Kasumi-1 (cell line): ENCODE results near the gene ABCB1.
"Not testable (repeated sequence)": the region's sequence is repeated elsewhere in the genome, so short reads cannot be mapped to it uniquely, and the experiment has no call there.

ENCODE experiments used
- DNase-seq, 2 experiments: peaks; one replicate each; lab custom pipeline; 2025; lab: John Stamatoyannopoulos, UW

ABCB1 gene

DNA sequence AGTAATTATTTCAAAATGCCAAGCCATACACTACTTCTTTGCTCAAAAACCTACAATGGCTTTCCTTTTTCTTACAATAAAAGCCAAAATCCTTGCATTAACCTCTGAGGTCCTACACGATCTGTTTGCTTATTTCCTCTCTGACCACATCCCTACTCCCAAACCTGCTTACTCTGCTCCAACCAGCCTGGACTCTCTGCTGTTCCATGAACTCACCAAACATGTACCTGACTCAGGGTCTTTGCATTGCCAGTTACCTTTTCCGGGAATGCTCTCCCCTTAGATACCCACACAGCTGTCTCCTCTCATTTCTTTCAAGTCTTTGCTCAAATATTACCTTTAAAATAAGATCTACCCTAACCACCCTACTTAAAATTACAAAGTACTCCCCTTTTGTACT, 127.5 kb downstream of the ABCB1 start:
- DNase-seq = no peak

DNA sequence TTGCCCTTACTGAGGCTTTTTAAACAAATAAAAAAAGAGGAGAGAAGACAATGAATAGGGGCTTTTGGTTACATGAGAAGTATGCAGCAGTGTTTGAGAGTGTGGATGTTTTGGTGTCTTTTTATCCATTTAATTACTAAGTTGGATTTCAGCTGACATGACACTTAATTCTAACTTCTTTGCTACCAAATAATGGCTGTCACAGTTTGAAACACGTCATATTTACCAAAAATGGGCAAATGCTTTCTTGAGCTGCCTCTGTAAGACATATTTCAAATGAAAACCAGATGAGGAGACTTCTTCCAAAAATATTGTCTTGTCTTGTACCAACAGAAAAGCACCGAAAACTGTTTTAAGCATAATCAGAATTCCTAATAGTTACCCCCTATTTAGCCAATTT, 129.2 kb downstream of the ABCB1 start:
- DNase-seq = no peak

DNA sequence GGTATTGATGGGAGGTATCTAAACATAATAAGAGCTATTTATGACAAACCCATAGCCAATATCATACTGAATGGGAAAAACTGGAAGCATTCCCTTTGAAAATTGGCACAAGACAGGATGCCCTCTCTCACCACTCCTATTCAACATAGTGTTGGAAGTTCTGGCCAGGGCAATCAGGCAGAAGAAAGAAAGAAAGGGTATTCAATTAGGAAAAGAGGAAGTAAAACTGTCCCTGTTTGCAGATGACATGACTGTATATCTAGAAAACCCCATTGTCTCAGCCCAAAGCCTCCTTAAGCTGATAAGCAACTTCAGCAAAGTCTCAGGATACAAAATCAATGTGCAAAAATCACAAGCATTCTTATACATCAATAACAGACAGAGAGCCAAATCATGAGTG, 131.5 kb downstream of the ABCB1 start:
- not testable (repeated sequence) for DNase-seq

DNA sequence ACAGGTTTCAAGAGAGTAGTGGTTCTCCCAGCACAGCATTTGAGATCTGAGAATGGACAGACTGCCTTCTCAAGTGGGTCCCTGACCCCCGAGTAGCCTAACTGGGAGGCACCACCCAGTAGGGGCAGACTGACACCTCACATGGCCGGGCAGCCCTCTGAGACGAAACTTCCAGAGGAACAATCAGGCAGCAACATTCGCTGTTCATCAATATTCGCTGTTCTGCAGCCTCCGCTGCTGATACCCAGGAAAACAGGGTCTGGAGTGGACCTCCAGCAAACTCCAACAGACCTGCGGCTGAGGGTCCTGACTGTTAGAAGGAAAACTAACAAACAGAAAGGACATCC, 135.2 kb downstream of the ABCB1 start:
- not testable (repeated sequence) for DNase-seq

DNA sequence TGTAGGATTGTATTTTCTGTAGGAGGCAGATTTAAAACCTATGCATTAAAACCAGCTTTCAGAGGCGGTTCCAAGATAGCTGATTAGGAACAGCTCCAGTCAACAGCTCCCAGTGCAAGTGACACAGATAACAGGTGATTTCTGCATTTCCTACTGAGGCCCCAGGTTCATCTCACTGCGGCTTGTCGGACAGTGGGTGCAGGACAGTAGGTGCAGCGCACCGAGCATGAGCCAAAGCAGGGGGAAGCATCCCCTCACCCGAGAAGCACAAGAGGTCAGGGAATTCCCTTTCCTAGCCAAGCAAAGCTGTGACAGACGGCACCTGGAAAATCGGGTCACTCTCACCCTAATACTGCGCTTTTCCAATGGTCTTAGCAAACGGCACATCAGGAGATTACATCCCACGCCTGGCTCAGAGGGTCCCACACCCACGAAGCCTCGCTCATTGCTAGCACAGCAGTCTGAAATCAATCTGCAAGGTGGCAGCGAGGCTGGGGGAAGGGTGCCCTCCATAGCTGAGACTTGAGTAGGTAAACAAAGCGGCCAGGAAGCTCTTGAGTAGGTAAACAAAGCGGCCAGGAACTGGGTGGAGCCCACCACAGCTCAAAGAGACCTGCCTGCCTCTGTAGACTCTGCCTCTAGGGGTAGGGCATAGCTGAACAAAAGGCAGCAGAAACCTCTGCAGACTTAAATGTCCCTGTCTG, 135.7 kb downstream of the ABCB1 start:
- not testable (repeated sequence) for DNase-seq

DNA sequence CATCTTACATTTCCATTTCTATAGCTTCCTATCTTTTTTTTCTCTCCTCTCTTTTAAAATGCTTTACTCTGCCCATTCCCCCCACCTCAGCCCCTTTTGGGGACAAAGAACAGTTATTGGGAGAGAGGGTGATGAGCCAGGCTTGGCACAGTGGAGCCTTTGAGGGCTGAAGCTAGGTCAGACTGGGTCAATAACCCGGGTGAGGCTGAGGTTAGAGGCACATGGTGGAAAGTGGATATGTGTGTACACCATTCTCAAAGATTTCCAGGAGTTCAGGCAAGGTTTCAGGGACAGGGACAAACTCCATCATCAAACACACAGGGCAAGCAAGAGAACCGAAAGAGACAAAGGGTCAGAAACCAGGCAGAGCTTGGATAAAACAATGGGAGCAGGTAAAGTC, 136.7 kb downstream of the ABCB1 start:
- no peak for DNase-seq

DNA sequence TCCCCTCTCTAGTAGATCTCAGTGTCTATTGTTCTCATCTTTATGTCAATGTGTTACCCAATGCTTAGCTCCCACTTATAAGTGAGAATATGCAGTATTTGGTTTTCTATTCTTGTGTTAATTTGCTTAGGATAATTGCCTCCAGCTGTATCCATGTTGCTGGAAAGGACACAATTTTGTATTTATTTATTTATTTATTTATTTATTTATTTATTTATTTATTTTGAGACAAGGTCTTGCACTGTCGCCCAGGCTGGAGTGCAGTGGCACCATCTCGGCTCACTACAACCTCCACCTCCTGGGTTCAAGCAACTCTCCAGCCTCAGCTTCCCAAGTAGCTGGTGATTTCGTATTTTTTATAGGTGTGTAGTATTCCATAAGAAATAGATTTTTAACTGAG, 140.2 kb downstream of the ABCB1 start:
- DNase-seq = not testable (repeated sequence)

DNA sequence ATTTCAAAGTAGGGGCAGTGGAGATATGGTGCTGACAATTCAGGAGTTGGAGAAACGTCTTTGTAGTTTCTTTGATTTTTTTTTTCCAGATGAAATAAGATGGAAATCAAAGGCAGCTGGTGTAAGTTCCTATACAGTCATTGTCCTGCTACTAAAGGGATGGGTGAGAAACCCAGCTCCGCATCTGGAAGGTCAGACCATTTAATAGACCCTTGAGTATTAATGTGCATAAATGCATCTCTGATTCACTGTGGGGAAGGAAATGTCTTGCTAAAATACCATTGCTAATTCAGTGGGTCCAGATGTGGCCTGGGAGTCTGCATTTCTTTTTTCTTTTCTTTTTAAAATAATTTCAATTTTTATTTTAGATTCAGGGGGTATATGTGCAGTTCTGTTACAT, 140.7 kb downstream of the ABCB1 start:
- DNase-seq = no peak

DNA sequence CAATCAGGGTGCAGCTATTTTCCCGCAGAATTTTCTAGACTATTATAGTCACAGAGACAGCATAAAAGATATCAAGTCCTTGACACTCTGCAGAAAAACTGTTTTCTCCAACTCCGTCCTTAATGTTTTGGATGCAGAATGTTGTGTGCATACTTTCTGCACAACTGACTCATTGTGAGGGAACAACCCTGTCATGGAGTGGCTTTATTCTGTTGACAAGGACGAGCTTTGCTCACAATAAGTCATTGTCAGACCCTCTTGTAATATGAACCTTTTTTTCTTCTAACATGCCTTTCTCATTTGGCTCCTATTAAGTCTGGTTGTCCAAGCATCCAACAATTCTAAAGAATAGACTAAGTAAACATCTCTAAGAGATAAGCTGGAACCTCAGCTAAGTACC, 142.5 kb downstream of the ABCB1 start:
- DNase-seq = no peak

DNA sequence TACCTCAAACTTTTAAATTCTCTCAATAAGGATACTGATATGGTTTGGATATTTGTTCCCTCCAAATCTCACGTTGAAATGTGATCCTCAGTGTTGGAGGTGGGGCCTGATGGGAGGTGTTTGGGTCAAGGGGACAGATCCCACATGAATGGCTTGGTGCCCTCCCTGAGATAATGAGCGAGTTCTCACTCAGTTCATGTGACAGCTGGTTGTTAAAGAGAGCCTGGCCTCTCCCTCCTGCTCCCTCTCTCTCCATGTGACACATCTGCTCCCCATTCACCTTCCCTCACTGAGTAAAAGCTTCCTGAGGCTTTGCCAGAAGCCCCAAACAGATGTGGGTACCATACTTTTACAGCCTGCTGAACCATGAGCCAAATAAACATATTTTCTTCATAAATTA, 144.4 kb downstream of the ABCB1 start:
- no peak for DNase-seq
